Sigmoid colon (tissue), 4 donors: Measurements from ENCODE around the gene RPA3.

ENCODE experiments used
- POLR2AphosphoS5 ChIP-seq, 4 donors: sonication (generic); formaldehyde crosslinking; IDR thresholded peaks; one replicate each; pipeline ENCODE4 v1.6.1; 2017; ENCODE audit warnings: antibody characterized with exemption in 4 of 4
- TF ChIP-seq, protein P1 (sequence below), 4 experiments: fragments of 450-650 bp in 3 of 4; fragments of 200-600 bp in 1 of 4; IDR thresholded peaks; one replicate each; pipeline ENCODE4 v1.5.1; 2016 to 2019; ENCODE audit warnings: antibody characterized with exemption in 4 of 4, mild to moderate bottlenecking in 3 of 4, moderate library complexity in 2 of 4

DNA sequence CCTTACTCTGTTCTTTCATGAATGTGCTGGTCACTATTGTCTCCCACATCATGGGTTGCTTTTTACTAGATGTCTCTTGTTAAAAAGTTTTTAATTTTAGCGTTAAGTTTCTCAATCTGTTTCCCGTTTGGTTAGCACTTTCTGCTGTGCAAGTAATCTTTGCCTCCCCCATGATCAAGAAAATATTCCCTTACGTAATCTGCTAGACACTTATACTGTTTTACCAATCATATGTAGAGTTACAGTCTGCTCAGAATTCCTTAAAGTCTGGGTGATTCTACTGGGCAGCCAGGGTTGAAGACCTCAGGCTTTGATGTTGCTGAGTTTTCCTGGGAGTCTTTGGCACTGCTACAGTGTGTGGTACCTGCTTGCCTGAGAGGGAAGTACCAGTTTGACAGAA is 38.2 kb upstream of the RPA3 start:
- TF ChIP-seq, protein P1, sequence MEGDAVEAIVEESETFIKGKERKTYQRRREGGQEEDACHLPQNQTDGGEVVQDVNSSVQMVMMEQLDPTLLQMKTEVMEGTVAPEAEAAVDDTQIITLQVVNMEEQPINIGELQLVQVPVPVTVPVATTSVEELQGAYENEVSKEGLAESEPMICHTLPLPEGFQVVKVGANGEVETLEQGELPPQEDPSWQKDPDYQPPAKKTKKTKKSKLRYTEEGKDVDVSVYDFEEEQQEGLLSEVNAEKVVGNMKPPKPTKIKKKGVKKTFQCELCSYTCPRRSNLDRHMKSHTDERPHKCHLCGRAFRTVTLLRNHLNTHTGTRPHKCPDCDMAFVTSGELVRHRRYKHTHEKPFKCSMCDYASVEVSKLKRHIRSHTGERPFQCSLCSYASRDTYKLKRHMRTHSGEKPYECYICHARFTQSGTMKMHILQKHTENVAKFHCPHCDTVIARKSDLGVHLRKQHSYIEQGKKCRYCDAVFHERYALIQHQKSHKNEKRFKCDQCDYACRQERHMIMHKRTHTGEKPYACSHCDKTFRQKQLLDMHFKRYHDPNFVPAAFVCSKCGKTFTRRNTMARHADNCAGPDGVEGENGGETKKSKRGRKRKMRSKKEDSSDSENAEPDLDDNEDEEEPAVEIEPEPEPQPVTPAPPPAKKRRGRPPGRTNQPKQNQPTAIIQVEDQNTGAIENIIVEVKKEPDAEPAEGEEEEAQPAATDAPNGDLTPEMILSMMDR (IDR thresholded peaks at IDR 0.05): no peak
- no peak for TF ChIP-seq POLR2AphosphoS5 (IDR thresholded peaks at IDR 0.05)
